GM12878 (cell line): ENCODE measurements around the gene PEX5. TPM values are rescaled to one million over a fixed set of nuclear protein-coding genes. Genes with fewer than 3 reads are reported as not detected.

Experiments
- ATAC-seq: fragments of 200-7000 bp; cut with Tn5 transposase; 3 replicates; pipeline ENCODE4 v1.9.1; 2020; ENCODE audit warnings: mild to moderate bottlenecking, moderate library complexity
- BruUV-seq: library from RNA; stranded (reverse); fragments of 400-500 nt; replicated peaks from 2 replicates; lab custom pipeline; 2021; lab: Mats Ljungman, UMichigan
- CTCF ChIA-PET: fragments of 300-600 bp; sonication (Branson Sonifier 250); formaldehyde crosslinking; extraction: SDS; loops from one replicate; lab custom pipeline; 2021; ENCODE audit warnings: inconsistent platforms; lab: Yijun Ruan, JAX
- POLR2A ChIA-PET: fragments of 350-600 bp; formaldehyde crosslinking; extraction: SDS; loops from one replicate; lab custom pipeline; 2021; ENCODE audit warnings: inconsistent platforms; lab: Charles Lee
- RAD21 ChIA-PET: fragments of 300-600 bp; sonication (Branson Sonifier 250); formaldehyde crosslinking; loops from one replicate; lab custom pipeline; 2023; ENCODE audit warnings: antibody characterized with exemption; ENCODE audit not compliant: unreplicated experiment; lab: Charles Lee
- SMC1A ChIA-PET: fragments of 300-600 bp; sonication (Branson Sonifier 250); formaldehyde crosslinking; loops from one replicate; lab custom pipeline; 2023; ENCODE audit not compliant: unreplicated experiment, uncharacterized antibody; lab: Charles Lee
- DNase-seq: peaks from one replicate; pipeline ENCODE4 v3.0.0-alpha.2; 2011; ENCODE audit warnings: low read depth, low spot score
- FAIRE-seq: peaks from 3 replicates; lab custom pipeline; 2011; peaks lifted over from hg19 to GRCh38; lab: Jason Lieb, UNC
- H2AFZ ChIP-seq: 2 replicates; pipeline ENCODE4 v1.6.0; 2011; ENCODE audit warnings: low read depth, low read length, control low read depth; ENCODE audit not compliant: control insufficient read depth
- H3K27ac ChIP-seq: 2 replicates; pipeline ENCODE4 v1.5.1; 2011; ENCODE audit warnings: control low read depth; ENCODE audit not compliant: control insufficient read depth, insufficient read depth
- H3K27me3 ChIP-seq, 2 experiments: replicated peaks in 1 of 2; 2 replicates each; pipeline versions ENCODE4 v1.6.0 to v1.6.1; 2011; ENCODE audit warnings: low read length in 1 of 2; ENCODE audit not compliant: control insufficient read depth in 2 of 2, insufficient read depth in 2 of 2
- H3K36me3 ChIP-seq, 2 experiments: 2 replicates each; pipeline ENCODE4 v1.5.1; 2011; ENCODE audit warnings: low read length in 1 of 2; ENCODE audit not compliant: control insufficient read depth in 2 of 2, insufficient read depth in 2 of 2
- H3K4me1 ChIP-seq: 2 replicates; pipeline ENCODE4 v1.6.1; 2011; ENCODE audit warnings: mild to moderate bottlenecking, low read length, moderate library complexity, mixed read lengths; ENCODE audit not compliant: control insufficient read depth, insufficient read depth
- H3K4me2 ChIP-seq: 2 replicates; pipeline ENCODE4 v1.6.0; 2011; ENCODE audit warnings: control low read depth; ENCODE audit not compliant: control insufficient read depth, insufficient read depth
- H3K4me3 ChIP-seq: fragments of 200-600 bp; sonication (generic); 2 replicates; pipeline ENCODE4 v1.5.1; 2016
- H3K79me2 ChIP-seq: 2 replicates; pipeline ENCODE4 v1.6.0; 2011; ENCODE audit warnings: low read length; ENCODE audit not compliant: control insufficient read depth, insufficient read depth
- H3K9ac ChIP-seq: 2 replicates; pipeline ENCODE4 v1.8.0; 2011; ENCODE audit warnings: low read length, control low read depth, mixed read lengths; ENCODE audit not compliant: control insufficient read depth, insufficient read depth
- H3K9me3 ChIP-seq: replicated peaks from 3 replicates; pipeline ENCODE4 v1.5.1; 2011; ENCODE audit warnings: mild to moderate bottlenecking, low read length; ENCODE audit not compliant: control insufficient read depth, insufficient read depth
- H4K20me1 ChIP-seq: 2 replicates; pipeline ENCODE4 v1.6.0; 2011; ENCODE audit not compliant: control insufficient read depth, insufficient read depth
- ASH2L ChIP-seq: fragments of 300-600, 200-600 bp; sonication (generic); IDR thresholded peaks from 2 replicates; pipeline ENCODE4 v1.6.1; 2017; ENCODE audit warnings: low read depth, mild to moderate bottlenecking, borderline replicate concordance
- CBX3 ChIP-seq: fragments of 200-600 bp; sonication (generic); IDR thresholded peaks from 2 replicates; pipeline ENCODE4 v1.6.1; 2016; ENCODE audit warnings: low read depth, borderline replicate concordance
- GATAD2B ChIP-seq: fragments of 450-650 bp; conservative IDR thresholded peaks from 2 replicates; pipeline ENCODE4 v1.6.1; 2017; ENCODE audit warnings: low read depth, mild to moderate bottlenecking, moderate library complexity
- HCFC1 ChIP-seq: fragments of 150-350 bp; IDR thresholded peaks from 2 replicates; pipeline ENCODE4 v1.6.1; 2014; ENCODE audit warnings: low read length
- KAT2A ChIP-seq: conservative IDR thresholded peaks from 2 replicates; pipeline ENCODE4 v1.6.1; 2011; ENCODE audit warnings: low read depth, low read length; ENCODE audit not compliant: control insufficient read depth
- NBN ChIP-seq: fragments of 450-650 bp; IDR thresholded peaks from 2 replicates; pipeline ENCODE4 v1.6.1; 2016
- NRF1 ChIP-seq: conservative IDR thresholded peaks from 2 replicates; pipeline ENCODE4 v1.6.1; 2011; ENCODE audit warnings: mild to moderate bottlenecking, low read depth, low read length, improper control_type of control experiment
- POLR2AphosphoS2 ChIP-seq: IDR thresholded peaks from 2 replicates; pipeline ENCODE4 v1.6.1; 2011; ENCODE audit warnings: low read depth, mild to moderate bottlenecking, low read length, improper control_type of control experiment, moderate library complexity
- POLR2AphosphoS5 ChIP-seq: IDR thresholded peaks from 2 replicates; pipeline ENCODE4 v1.6.1; 2011; ENCODE audit warnings: mild to moderate bottlenecking, low read length, inconsistent platforms
- RBBP5 ChIP-seq: fragments of 200-600 bp; sonication (generic); conservative IDR thresholded peaks from 2 replicates; pipeline ENCODE4 v1.6.1; 2016
- RFX5 ChIP-seq: IDR thresholded peaks from 2 replicates; pipeline ENCODE4 v1.6.1; 2011; ENCODE audit warnings: low read depth, low read length, improper control_type of control experiment
- SIN3A ChIP-seq: IDR thresholded peaks from 2 replicates; pipeline ENCODE4 v1.6.1; 2012; ENCODE audit warnings: low read depth, low read length, improper control_type of control experiment
- STAT3 ChIP-seq: IDR thresholded peaks from 2 replicates; pipeline ENCODE4 v1.6.1; 2011; ENCODE audit warnings: low read depth, low read length, improper control_type of control experiment
- TCF12 ChIP-seq: IDR thresholded peaks from 2 replicates; pipeline ENCODE4 v1.6.1; 2011; ENCODE audit warnings: low read depth, mild to moderate bottlenecking, low read length
- WGBS: methylation state at CpG from one replicate; pipeline ENCODE4 v1.1.6; 2016; ENCODE audit warnings: low lambda C conversion rate; ENCODE audit not compliant: insufficient replicate concordance, insufficient coverage; ENCODE audit errors: missing lambda C conversion rate; 5-methylcytosine and 5-hydroxymethylcytosine counted together
- in situ Hi-C: fragments of 300-500 bp; cut with MboI; formaldehyde crosslinking; loops from 9 replicates; pipeline ENCODE4 v1.14.3; 2018; ENCODE audit warnings: mixed read lengths
- intact Hi-C: fragments of 100-400 bp; cut with micrococcal nuclease; formaldehyde crosslinking; loops from one replicate; pipeline ENCODE4 v1.14.2; 2022; ENCODE audit not compliant: unreplicated experiment
- polyA plus RNA-seq, 11 experiments: library from polyadenylated mRNA; depleted of rRNA in 4 of 11; unstranded in 6 of 11; stranded (reverse) in 5 of 11; fragments of >200 nt; fragmentation: Nextera tagmentation in 4 of 11; fragmentation: Illumina TruSeq in 1 of 11; extraction: Ambion mirVana in 4 of 11; extraction: Trizol in 1 of 11; gene quantifications; 1 replicate in 1 of 11; 2 replicates in 10 of 11; pipeline versions ENCODE4 v1.2.1 to v1.2.3, GENCODE V29; 2011 to 2016; ENCODE audit warnings: inconsistent platforms in 2 of 11, missing spikeins in 2 of 11, low read depth in 1 of 11
- total RNA-seq, 4 experiments: library from RNA; depleted of rRNA in 3 of 4; stranded (reverse); fragments of >200 nt in 3 of 4; fragmentation: Illumina TruSeq in 1 of 4; extraction: Trizol in 1 of 4; gene quantifications; 2 replicates each; pipeline versions ENCODE4 v1.2.1 to v1.2.3, GENCODE V29; 2013 to 2021
- TF ChIP-seq, protein P1 (sequence below): fragments of 450-650 bp; formaldehyde crosslinking; IDR thresholded peaks from 2 replicates; pipeline ENCODE4 v1.4.0; 2022; ENCODE audit warnings: mild to moderate bottlenecking, moderate library complexity
- TF ChIP-seq, protein P2 (sequence below): fragments of 450-650 bp; IDR thresholded peaks from 2 replicates; pipeline ENCODE4 v1.6.1; 2017; ENCODE audit warnings: mild to moderate bottlenecking, low read depth, inconsistent platforms; ENCODE audit not compliant: poor library complexity, severe bottlenecking

The PEX5 gene
- total and polyA plus RNA-seq, 10 of the 15 experiments (the other 5 are each of a cell fraction or from before 2014, with no cell fraction given), result 1.3 to 31.9 (median 13.1) TPM

DNA sequence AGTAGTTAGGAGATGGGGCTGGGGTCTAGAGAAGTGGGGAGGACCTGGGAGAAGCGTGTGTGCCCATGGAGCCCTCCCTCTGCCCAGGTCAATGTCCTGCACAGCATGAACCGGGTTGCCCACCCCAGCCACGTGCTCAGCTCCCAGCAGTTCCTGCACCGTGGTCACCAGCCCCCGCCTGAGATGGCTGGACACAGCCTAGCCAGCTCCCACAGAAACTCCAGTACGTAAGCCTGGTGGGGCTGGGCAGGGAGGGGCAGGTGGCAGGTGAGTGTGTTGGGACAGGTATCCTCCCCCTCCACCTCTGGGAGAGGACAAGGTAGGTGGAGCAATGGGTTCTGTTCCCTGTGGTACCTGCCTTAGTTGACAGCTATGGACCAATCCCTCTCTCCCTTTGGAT lies 38.6 kb upstream of the PEX5 start:
- H3K27me3 ChIP-seq, result no peaks in the 10 kb centered on the region
- BruUV-seq, result no TSS peak
- H4K20me1 ChIP-seq, result no peaks in the 10 kb centered on the region; the same call in 1 of the 2 replicates
- H3K9ac ChIP-seq, result no peak overlapping the region
- H3K4me3 ChIP-seq, result no peak overlapping the region
- POLR2A ChIA-PET, result no interaction called here
- H2AFZ ChIP-seq, result no peak overlapping the region
- CTCF ChIA-PET, result no interaction called here
- SMC1A ChIA-PET, result no interaction called here
- peaks cover 11 to 21% of the 10 kb centered on the region in 2 experiments for H3K36me3 ChIP-seq
- RAD21 ChIA-PET, result no interaction called here
- WGBS, result 90% methylated on average over 6 of the region's 6 CpGs
- no peaks in the 10 kb centered on the region for H3K4me1 ChIP-seq
- in situ Hi-C loops, result no loop called here
- FAIRE-seq (no peak), DNase-seq (no peak)
- no peak overlapping the region for H3K27ac ChIP-seq
- no peaks in the 10 kb centered on the region for H3K79me2 ChIP-seq
- H3K4me2 ChIP-seq, result no peak overlapping the region
- TF ChIP-seq GATAD2B (no peak), NBN (no peak), CBX3 (no peak), NRF1 (no peak), SIN3A (no peak), TCF12 (no peak), POLR2AphosphoS2 (no peak), HCFC1 (no peak), RFX5 (no peak), KAT2A (no peak), RBBP5 (no peak), ASH2L (no peak), STAT3 (no peak), POLR2AphosphoS5 (no peak)
- TF ChIP-seq, protein P1, sequence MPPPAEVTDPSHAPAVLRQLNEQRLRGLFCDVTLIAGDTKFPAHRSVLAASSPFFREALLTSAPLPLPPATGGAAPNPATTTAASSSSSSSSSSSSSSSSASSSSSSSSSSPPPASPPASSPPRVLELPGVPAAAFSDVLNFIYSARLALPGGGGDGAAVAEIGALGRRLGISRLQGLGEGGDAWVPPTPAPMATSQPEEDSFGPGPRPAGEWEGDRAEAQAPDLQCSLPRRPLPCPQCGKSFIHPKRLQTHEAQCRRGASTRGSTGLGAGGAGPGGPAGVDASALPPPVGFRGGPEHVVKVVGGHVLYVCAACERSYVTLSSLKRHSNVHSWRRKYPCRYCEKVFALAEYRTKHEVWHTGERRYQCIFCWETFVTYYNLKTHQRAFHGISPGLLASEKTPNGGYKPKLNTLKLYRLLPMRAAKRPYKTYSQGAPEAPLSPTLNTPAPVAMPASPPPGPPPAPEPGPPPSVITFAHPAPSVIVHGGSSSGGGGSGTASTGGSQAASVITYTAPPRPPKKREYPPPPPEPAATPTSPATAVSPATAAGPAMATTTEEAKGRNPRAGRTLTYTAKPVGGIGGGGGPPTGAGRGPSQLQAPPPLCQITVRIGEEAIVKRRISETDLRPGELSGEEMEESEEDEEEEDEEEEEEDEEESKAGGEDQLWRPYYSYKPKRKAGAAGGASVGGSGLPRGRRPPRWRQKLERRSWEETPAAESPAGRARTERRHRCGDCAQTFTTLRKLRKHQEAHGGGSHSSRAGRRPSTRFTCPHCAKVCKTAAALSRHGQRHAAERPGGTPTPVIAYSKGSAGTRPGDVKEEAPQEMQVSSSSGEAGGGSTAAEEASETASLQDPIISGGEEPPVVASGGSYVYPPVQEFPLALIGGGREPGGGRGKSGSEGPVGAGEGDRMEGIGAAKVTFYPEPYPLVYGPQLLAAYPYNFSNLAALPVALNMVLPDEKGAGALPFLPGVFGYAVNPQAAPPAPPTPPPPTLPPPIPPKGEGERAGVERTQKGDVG (CRISPR knock-in tag), result no peak
- TF ChIP-seq, protein P2, sequence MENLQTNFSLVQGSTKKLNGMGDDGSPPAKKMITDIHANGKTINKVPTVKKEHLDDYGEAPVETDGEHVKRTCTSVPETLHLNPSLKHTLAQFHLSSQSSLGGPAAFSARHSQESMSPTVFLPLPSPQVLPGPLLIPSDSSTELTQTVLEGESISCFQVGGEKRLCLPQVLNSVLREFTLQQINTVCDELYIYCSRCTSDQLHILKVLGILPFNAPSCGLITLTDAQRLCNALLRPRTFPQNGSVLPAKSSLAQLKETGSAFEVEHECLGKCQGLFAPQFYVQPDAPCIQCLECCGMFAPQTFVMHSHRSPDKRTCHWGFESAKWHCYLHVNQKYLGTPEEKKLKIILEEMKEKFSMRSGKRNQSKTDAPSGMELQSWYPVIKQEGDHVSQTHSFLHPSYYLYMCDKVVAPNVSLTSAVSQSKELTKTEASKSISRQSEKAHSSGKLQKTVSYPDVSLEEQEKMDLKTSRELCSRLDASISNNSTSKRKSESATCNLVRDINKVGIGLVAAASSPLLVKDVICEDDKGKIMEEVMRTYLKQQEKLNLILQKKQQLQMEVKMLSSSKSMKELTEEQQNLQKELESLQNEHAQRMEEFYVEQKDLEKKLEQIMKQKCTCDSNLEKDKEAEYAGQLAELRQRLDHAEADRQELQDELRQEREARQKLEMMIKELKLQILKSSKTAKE, result no peak
- TF ChIP-seq, all 136 proteins: peak for 0
- intact Hi-C loops, result no loop called here
- ATAC-seq, result no peak
- H3K9me3 ChIP-seq, result no peaks in the 10 kb centered on the region
